ENCODE data around the gene DMD.
"Not testable (repeated sequence)": the region's sequence is repeated elsewhere in the genome, so short reads cannot be mapped to it uniquely, and the experiment has no call there.

The DMD gene

DNA sequence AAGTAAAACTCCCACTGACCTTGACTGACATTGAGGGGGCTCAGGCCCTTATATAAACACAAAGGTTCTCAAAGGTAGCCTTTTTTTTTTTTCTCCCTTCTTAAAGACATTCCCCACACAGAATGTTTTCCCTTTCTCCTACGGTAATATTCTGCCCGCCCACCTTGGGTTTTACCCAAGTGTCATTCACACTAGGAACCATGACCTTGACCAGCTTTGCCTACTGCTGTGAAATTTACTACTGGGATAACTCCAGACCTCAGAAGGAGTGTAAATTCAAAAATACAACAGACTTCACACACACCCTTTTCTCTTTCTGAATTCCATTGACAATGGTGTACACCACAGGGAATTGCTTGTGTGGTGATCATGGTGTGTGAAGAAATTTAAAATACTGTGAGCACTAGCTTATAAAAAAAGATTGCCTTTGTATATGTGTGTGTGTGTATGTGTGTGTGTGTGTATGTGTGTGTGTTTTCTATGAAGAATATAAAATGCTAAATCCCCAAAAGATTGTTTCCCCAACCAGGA is 1550.0 kb downstream of the DMD start:
- DNase-seq = no peak

DNA sequence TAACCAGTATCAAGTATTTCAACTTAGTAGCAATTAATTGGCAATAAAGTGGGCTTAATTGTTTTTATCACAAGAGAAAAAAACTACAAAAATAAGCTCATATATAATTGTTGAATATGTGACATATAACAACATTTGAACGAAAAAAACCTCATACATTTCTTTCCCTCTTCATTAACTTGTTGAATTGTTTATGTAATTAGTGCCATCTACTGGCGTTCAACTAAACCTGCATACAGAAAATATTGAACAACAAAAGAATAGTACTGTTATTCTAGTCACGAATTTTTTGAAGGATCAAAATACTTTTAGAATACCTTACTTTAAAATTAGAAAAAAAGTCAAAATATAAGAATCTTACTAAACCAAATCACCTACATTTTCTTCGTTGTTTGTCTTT is 1553.0 kb downstream of the DMD start:
- peak; percentile 8 for DNase-seq

DNA sequence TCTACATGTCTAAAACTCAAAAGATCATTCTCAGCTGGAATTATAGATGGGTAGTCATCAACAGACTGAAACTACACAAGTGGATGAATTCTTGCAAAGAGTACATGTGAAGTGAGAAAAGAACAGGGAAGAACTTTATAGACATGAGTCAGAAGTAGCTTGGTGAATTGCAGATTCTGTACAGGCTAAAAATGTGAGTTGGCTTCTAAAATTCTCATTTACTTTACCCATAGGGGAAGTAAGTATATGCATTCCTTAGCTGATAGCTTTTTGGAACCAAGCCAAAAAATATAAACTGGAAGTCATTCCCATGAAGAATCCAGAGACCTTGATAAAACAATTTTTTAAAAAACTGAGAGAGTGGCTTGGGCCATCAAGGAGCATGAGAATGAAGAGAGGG is 1555.3 kb downstream of the DMD start:
- DNase-seq = no peak

DNA sequence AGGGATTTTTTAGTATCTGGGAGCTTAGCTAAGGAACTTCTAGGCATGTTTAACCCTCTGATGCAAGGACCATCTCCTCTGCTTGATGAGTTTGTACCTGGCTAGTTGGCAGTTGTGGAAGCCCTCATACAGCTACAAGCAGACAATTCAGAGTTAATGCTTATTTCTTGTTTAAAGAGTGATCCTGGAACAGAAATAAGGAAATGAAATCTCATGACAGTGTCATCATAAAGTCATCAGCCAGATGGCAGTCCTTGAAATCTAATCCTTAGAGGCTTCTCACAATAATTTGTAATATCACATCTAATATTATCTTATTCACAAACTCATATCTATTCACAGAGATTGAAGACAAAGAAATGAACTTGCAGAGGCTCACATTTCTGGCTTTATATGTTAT is 1557.9 kb downstream of the DMD start:
- no peak for DNase-seq

DNA sequence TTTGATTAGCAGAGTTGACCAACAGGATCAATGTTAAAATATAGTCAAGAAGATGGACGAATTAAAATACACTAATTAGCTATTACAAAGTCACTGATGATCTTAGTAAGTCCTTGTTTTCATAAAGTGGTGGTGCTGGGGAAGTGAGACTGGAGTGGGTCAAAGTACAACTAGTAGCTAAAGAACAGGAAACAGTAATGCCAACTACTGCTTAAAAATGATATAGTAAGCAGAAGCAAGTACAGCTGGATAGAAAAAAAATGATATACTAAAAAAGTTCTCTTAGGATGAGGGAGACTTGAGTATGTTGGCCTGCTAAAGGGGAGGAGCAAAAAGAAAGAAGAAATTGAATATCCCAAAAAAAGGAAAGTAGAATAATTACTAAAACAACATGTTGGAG is 1558.7 kb downstream of the DMD start:
- no peak for DNase-seq

DNA sequence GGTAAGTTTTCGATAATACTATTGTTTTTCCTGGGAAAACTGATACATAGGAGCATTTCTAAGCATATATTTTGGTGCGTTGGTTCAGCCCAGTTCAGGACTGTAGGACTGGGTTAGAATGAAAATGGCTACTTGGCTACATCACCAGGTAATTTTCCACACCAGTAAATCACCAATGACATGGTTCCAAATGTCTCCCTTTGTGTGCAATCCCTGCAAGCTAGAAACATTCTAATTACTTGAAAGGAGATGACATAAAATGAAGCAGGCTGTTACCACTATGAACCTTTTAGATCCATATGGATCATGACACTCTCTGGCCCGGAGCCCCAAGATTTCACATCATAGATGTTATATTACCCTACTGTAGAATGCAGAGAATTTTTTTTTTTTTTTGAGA is 1562.1 kb downstream of the DMD start:
- DNase-seq = no peak

DNA sequence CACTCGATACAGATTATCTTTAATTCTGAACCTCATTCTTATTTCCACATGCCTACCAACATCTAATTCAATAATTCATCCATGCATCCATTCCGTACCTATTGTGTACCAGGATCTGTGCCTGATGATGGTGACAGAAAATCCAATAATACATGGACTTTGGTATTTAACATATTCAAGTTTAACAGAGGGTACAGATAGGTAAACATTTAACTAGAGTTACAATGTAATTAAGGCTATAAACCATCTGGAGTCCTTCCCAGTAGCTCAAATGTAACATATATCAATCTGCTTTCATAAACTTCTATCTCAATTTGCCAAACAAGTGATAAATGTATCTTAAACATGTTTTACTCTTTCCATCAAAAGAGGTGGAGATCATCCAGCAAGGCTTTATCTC is 1578.0 kb downstream of the DMD start:
- no peak for DNase-seq

DNA sequence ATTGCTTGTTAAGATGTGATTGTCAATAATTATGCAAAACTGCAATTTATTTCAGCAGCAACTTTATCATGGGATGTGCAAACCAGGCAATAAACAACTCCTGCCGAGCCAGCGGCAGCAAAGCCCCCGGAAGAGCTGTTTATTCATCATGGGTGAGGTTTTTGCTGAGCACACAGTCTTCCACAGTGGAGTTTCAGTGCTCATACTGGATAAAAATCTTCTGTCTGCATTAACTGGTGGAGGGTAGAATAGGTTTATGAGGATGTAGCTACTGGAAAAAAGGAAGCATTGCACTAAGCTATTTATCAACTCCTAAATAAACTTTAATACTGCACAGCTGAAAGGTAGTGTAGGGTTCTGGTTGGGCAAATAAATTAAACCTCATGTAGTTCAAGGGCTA is 1582.2 kb downstream of the DMD start:
- no peak for DNase-seq

DNA sequence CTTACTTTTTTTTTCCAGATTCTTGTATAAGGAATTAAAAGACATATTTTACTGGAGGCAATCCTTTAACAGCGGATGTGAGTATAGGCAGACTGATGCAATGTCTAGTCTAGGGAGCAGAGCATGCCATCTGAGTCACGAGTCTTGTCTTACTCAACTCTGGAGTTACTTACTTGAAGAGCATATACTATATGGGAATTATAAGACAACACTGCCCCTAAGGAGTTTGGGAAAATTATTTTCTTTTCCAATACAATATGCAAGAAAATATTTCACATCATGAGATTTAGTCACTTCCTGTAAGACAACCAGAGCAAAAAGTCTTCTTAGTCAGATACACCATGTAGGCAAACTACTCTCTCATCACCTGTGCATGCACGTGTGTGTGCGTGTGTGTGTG is 1602.2 kb downstream of the DMD start:
- DNase-seq = no peak

DNA sequence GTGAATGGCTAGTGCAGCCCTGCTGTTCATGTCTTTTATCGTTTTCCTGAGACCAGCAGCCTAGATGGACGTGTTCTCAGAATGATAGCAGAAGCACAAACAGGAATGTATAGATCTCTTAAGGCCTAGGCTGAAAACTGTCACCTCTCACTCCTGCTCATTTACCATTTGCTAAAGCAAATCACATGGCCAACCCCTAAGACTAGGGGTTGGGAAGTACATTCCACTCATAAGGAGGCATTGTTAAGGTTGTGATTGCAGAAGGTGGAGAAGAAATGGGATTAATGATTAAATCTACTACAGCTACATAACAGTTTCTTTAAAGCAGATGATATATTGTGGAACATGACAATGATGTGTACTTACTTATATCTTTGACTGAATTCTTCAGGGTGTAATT is 1602.7 kb downstream of the DMD start:
- no peak for DNase-seq

DNA sequence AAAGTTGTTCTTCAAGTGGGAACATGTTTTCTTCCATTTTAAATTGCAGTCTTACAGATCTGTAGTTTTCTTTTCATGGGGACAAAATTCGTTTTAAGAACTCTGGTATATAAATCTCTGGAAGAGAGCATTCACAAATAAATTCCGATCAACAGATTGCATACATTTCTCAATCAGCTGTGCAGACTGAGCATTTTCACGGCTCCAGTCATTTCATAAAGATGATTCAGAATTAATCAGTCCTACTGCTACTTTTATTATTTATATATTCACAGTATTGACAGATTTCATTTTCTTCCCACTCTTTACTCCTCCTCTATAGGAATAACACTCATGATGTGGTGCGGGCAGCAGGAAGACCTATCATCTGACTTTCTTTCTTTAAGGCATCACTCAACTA is 1604.6 kb downstream of the DMD start:
- DNase-seq = no peak

DNA sequence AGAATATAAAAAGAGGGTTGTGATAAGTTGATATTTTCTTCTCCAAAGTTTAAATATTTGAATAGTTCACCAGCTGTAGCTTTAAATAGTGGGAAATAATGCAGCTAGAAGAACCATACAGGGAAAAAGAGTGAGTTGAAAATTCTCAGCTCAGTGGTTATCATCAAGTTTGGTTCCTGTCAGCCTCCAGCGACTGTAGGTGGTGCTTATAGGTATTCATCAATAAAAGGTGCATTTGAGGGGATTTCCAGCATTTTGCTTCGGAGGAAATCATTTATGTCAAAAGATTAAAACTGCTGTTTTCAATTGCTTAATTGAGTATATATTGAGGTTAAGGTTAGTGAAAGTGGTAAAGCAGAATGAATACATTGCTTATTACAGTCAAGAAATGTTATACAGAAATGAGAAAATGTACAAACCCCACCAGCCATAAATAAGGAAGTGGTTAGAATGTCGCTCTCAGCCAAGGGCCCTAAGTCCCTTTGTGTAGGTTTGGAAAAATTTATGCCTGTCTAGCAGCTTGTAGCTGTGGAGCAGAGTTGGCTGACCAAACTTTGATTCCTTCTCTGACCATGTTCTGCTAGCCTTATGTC is 1606.6 kb downstream of the DMD start:
- DNase-seq = no peak

DNA sequence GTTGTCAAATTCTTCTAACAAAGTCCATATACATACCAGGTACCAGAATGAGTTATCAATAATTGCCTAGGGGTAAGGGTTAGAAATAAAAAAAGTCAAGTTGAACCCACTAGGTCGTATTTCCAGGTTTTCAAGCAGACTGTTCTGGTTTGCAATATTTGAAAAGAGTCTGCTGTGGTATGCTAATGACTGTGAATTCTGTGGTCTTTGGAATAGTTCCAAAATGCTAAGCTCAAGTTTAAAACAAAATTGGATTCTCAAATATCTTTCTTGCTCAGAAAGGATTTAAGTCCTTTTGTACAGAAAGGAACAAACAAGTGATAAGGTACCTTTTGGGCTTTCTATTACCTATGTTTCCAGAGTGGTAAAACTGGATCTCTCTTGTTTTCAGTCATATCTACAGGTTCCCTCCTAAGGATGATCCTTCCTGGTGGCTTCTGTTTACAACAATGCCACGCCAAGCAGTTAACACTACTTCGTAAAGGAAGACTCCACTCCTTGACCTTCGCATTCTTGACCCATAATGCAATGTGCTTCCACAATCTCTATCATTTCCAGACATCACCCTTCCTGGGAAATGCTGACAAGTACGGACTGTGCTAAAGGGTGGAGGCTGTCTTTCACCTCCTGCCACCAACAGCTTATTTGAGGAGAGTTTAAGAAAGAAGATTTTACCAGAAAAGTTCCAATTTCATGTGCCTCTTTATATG is 1607.8 kb downstream of the DMD start:
- no peak for DNase-seq

DNA sequence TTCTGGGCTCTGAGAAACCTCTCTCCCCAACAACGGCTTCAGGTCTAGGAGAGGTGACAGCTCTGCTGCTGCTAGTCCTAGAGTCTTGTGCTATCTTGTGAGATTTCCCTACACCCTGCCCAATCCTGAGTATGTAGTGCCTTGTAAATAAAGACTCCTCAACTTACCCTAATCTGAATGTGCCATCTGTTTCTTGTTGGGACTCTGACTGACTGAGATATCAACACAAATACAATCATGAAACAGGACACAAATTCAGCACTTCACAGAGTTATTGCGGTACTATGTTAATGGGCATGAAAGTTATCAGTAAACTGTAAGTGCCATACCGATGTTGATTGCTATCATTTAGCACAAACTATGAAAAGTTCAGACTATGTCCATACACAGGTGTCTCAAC is 1610.5 kb downstream of the DMD start:
- DNase-seq = no peak

DNA sequence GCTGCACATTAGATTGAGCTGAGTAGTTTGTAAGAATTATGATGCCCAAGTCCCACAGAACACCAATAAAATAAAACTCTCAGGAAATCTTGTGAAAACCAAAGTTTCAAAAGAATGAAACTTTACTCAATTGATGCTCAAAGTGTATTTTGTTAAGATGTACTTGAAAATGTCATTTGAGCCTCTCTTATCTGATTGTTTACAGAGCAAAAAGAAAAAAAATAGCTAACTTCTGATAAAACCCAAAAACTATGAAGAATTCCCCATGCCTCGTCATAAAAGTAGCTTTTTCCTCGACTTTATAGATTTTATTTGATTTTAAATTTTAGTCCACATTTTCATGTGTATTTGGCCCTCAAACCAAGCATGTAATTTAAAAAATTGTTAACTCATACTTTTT is 1618.0 kb downstream of the DMD start:
- no peak for DNase-seq

DNA sequence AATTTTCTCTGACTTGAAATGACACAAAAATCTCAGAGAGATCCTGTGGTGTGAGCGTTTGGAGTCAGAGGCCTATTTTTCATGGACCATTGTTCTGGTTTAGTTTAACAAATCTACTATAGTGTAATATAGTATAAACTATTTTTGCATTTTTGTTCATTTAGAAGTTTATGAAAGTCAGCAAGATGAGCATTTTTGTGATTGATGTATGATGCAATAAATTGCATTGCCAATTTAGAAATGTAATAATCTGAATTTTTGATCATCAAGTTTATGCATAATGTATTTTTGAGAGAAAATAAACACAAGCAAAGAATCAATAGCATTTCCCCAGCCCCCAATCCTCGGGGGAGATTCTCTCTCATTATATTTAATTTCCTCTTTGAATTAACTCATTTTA is 1620.0 kb downstream of the DMD start:
- no peak for DNase-seq

DNA sequence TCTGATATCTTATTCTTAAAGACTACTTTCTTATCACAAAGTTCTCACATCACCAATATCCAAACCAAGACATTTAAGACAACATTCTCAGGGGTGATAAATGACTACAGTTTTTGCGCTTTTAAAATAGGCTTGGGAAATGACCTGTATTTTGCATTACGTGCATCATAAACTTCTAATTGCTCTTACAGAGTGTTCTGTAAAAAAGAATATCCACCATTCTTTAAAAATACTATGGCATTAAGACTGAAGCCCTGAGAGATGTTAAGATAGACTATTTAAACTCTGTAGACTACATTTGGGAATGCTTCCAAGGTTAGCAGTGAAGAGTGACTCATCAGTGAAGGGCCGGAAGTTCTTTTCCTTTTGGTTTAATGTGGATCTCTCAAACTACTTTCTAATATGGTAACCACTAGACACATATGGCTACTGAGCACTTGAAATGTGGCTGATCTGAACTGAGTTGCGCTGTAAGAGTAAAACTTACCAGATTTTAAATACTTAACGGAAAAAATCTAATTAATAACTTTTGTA is 1620.7 kb downstream of the DMD start:
- no peak for DNase-seq

DNA sequence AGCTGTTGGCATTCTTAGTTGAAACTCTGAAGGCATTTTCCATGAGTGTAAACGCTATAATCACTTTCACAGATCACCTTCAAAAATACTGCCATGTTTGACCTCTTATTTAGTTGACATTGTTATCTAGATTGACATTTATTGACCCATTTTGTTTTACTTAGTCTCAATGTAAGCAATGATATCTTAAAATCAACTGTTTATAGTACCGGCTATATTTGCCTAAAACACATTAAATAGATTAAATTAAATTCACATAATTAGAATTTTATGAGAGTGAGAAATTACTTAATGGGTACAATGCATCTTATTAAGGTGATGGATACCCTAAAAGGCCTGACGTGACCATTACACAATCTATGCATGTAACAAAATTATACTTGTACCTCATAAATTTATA is 1621.8 kb downstream of the DMD start:
- DNase-seq = no peak

DNA sequence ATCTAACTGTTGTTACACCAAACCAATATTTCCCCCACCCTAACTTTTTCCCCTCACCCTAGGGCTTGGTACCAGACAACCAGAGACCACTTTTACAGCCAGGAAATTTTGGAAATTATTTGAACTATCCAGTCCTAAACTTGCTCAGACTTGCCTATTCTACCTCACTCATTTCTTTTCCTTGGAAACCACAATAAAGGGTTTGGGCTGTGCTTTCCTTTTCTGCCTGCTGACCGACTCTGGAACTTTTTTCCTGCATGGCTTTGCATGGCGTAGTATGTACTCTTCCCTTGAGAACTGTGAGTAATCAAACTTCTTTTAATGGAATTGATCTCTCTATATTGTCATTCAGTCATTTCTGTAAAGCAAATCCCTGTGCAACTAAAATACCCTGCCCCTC is 1623.0 kb downstream of the DMD start:
- DNase-seq = no peak

DNA sequence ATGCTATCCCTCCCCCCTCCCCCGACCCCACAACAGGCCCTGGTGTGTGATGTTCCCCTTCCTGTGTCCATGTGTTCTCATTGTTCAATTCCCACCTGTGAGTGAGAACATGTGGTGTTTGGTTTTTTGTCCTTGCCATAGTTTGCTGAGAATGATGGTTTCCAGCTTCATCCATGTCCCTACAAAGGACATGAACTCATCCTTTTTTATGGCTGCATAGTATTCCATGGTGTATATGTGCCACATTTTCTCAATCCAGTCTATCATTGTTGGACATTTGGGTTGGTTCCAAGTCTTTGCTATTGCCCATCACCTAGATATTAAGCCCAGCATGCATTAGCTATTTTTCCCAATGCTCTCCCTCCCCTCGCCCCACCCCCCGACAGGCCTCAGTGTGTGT is 1627.5 kb downstream of the DMD start:
- not testable (repeated sequence) for DNase-seq

DNA sequence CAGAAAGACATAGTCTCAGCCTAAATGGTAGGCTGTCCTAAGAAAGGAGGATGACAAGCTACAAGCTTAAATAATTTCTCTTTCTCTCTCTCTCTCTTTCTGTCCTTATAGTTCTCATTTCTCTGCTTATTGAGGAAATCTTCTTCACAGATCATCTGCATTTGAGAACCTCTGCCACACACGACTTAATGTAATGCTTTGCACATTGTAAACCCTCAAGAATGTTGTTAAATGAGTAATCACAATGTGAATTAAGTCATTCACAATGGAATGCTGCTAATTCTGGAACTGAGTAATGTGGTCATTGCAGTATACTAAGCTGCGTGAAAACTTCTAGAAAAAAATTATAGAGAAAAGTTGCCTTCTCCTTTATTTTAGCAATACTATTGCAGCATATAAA is 1630.6 kb downstream of the DMD start:
- no peak for DNase-seq

DNA sequence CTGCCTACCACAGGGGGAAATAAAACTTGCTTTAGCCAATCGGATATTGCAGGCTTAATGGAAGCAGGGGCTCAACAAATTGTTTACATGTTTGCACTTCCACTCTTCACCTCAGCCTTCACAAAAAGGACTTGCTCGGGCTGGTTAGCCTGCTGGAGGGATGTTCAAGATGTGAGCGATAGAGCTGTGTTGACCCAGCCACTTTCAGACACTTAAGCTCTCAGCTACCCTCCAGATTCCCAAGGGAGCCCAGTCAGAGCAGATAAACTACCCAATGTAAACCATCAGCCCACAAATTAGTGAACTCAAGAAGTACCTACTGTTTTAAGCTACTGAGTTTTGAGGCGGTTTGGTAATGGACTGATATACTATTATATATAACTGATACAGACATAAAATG is 1631.1 kb downstream of the DMD start:
- DNase-seq = no peak

DNA sequence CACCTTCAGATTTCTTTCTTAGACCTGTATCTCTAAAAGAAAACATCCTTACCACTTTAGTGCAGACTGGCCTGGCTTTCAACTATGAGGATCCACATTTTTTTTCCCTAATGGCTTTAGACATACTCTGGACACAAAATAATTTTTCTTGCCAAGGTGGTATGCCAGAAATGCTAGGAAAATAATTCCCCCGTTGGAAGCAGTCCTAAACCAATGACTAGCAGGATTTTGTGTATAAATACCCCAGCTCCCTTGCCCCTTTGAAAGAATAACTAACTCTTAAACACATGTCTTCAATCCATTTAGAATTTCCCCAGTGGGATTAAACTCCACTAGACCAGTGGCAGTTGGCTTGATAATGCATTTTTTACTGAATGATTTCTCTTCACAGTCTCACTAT is 1639.0 kb downstream of the DMD start:
- DNase-seq = no peak

DNA sequence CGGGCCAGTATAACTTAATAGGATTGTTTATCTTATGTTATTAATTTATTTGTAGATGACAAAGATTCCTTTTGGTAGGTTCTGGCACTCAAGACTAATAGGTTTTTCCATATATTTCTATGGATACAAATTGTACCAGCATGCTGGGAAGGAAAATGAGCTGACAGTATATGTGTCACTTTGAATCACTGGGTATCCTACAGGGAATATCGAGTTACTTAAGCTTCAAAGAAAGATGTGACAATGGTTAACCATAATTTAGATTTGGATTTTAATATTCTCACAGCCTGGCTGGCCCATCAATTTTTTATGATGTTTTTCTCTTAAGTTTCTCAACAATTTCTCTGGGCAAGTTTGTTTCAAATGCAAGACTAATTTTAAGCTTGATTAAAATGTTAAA is 1640.7 kb downstream of the DMD start:
- no peak for DNase-seq

DNA sequence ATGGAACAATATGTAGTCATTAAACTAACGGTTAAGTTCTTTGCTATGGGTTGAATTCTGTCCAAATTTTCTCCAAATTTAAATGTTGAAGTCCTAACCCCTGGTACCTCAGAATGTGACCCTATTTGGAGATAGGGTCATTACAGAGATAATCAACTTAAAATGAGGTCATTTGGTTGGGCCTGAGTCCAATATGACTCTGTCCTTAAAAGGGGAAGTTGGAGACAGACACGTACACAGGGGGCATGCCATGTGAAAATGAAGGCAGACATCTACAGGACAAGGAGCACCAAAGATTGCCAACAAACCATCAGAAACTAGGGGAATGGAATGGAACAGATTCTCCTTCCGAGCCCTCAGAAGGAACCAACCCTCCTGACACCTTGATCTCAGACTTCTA is 1647.6 kb downstream of the DMD start:
- DNase-seq = no peak

Data from NCI-H526 treated with DMSO at 0.1 percent for 48 hours (cell line).